B cell (primary cell): ENCODE measurements around the gene CYP2W1. TPM values are rescaled to one million over a fixed set of nuclear protein-coding genes. Genes with fewer than 3 reads are reported as not detected.

Experiments used
- ATAC-seq: fragments of 200-7000 bp; cut with Tn5 transposase; one replicate; pipeline ENCODE4 v1.10.0; 2021; ENCODE audit warnings: low read depth, mild to moderate bottlenecking, moderate number of reproducible peaks, moderate library complexity
- CTCF ChIA-PET: fragments of 350-600 bp; sonication (Branson Sonifier 250); formaldehyde crosslinking; loops from one replicate; lab custom pipeline; 2021; ENCODE audit warnings: antibody characterized with exemption, inconsistent platforms; lab: Charles Lee
- POLR2A ChIA-PET: fragments of 350-600 bp; sonication (Branson Sonifier 250); formaldehyde crosslinking; loops from one replicate; lab custom pipeline; 2021; ENCODE audit warnings: antibody characterized with exemption; lab: Charles Lee
- DNase-seq: peaks from one replicate; pipeline ENCODE4 v3.0.0; 2013
- H2AFZ ChIP-seq: 2 replicates; pipeline ENCODE4 v1.6.1; 2012; ENCODE audit warnings: mild to moderate bottlenecking, low read depth, low read length; ENCODE audit not compliant: insufficient read depth, poor library complexity, severe bottlenecking
- H3K27ac ChIP-seq, 2 donors: 1 replicate in 1 of 2; 2 replicates in 1 of 2; pipeline ENCODE4 v1.5.1; 2012 to 2013; ENCODE audit warnings: low read length in 2 of 2, mild to moderate bottlenecking in 2 of 2, moderate library complexity in 1 of 2
- H3K27me3 ChIP-seq, 4 experiments: fragments of 200-600 bp in 1 of 4; sonication (generic) in 1 of 4; replicated peaks in 1 of 4; 1 replicate in 2 of 4; 2 replicates in 2 of 4; pipeline versions ENCODE4 v1.6.1 to v1.7.0; 2013 to 2016; ENCODE audit warnings: low read length in 3 of 4, mild to moderate bottlenecking in 2 of 4, mixed read lengths in 1 of 4, moderate library complexity in 1 of 4; ENCODE audit not compliant: insufficient read depth in 4 of 4, control insufficient read depth in 3 of 4; ENCODE audit errors: control extremely low read depth in 1 of 4
- H3K36me3 ChIP-seq, 2 experiments: replicated peaks in 1 of 2; 1 replicate in 1 of 2; 2 replicates in 1 of 2; pipeline versions ENCODE4 v1.6.1 to v1.7.1; 2013; ENCODE audit warnings: low read length in 1 of 2; ENCODE audit not compliant: insufficient read depth in 2 of 2, control insufficient read depth in 1 of 2; ENCODE audit errors: control extremely low read depth in 1 of 2, extremely low read depth in 1 of 2
- H3K4me1 ChIP-seq, 2 donors: fragments of 200-600 bp in 1 of 2; sonication (generic) in 1 of 2; 1 replicate in 1 of 2; 2 replicates in 1 of 2; pipeline versions ENCODE4 v1.5.1 to v1.6.1; 2013 to 2017; ENCODE audit warnings: low read length in 2 of 2; ENCODE audit not compliant: control insufficient read depth in 2 of 2, insufficient read depth in 2 of 2
- H3K4me2 ChIP-seq: replicated peaks from 2 replicates; pipeline ENCODE3; 2012; ENCODE audit warnings: mild to moderate bottlenecking, low read depth, low read length; ENCODE audit not compliant: poor library complexity, severe bottlenecking
- H3K4me3 ChIP-seq, 5 experiments: fragments of 200-600 bp in 1 of 5; sonication (generic) in 1 of 5; 1 replicate in 3 of 5; 2 replicates in 2 of 5; pipeline versions ENCODE4 v1.5.1 to v1.7.0; 2011 to 2016; ENCODE audit warnings: low read length in 4 of 5, mild to moderate bottlenecking in 4 of 5, low read depth in 2 of 5, control low read depth in 1 of 5, moderate library complexity in 1 of 5; ENCODE audit not compliant: insufficient read depth in 1 of 5; ENCODE audit errors: control extremely low read depth in 1 of 5, extremely low read depth in 1 of 5
- H3K79me2 ChIP-seq: fragments of 200-600 bp; sonication (generic); one replicate; pipeline ENCODE4 v1.6.0; 2016; ENCODE audit warnings: low read length; ENCODE audit not compliant: control insufficient read depth, insufficient read depth
- H3K9ac ChIP-seq: fragments of 200-600 bp; sonication (generic); 2 replicates; pipeline ENCODE4 v1.6.1; 2017; ENCODE audit warnings: mild to moderate bottlenecking, low read length, moderate library complexity
- H3K9me3 ChIP-seq, 3 donors: one replicate each; pipeline versions ENCODE4 v1.6.1 to v1.7.1; 2013; ENCODE audit warnings: low read length in 2 of 3; ENCODE audit not compliant: control insufficient read depth in 2 of 3, insufficient read depth in 1 of 3; ENCODE audit errors: control extremely low read depth in 1 of 3
- H4K20me1 ChIP-seq: 2 replicates; pipeline ENCODE4 v1.6.0; 2012; ENCODE audit warnings: mild to moderate bottlenecking, low read length; ENCODE audit not compliant: insufficient read depth, control insufficient read depth, poor library complexity, severe bottlenecking
- H3K27ac Mint-ChIP-seq: one replicate; pipeline ENCODE4 v1.8.0; 2021; ENCODE audit warnings: mixed read lengths
- H3K27me3 Mint-ChIP-seq: one replicate; pipeline ENCODE4 v1.8.0; 2021; ENCODE audit warnings: mixed read lengths
- H3K4me1 Mint-ChIP-seq: one replicate; pipeline ENCODE4 v1.8.0; 2021; ENCODE audit warnings: mixed read lengths
- H3K4me3 Mint-ChIP-seq: one replicate; pipeline ENCODE4 v1.8.0; 2021; ENCODE audit warnings: mixed read lengths
- H3K9me3 Mint-ChIP-seq: one replicate; pipeline ENCODE4 v1.8.0; 2022; ENCODE audit warnings: mixed read lengths; ENCODE audit not compliant: insufficient read depth
- CTCF ChIP-seq: fragments of 200-600 bp; IDR thresholded peaks from one replicate; pipeline ENCODE4 v1.8.0; 2022; ENCODE audit warnings: antibody characterized with exemption, mild to moderate bottlenecking
- EZH2 ChIP-seq: IDR thresholded peaks from 2 replicates; pipeline ENCODE4 v1.6.1; 2012; ENCODE audit warnings: borderline replicate concordance, low read depth, mild to moderate bottlenecking, moderate library complexity, low read length; ENCODE audit not compliant: insufficient read depth, poor library complexity, severe bottlenecking
- WGBS: methylation state at CpG from one replicate; pipeline ENCODE4 v1.1.5; 2013; ENCODE audit warnings: missing lambda C conversion rate; ENCODE audit not compliant: insufficient coverage; 5-methylcytosine and 5-hydroxymethylcytosine counted together
- intact Hi-C: fragments of 100-400 bp; cut with micrococcal nuclease; formaldehyde crosslinking; loops from one replicate; pipeline ENCODE4 v1.10.0; 2022
- polyA plus RNA-seq: library from polyadenylated mRNA; depleted of rRNA; stranded (reverse); fragments of >200 nt; gene quantifications from 2 replicates; pipeline ENCODE4 v1.2.3, GENCODE V29; 2012
- total RNA-seq, 2 donors: library from RNA; stranded (reverse); fragments of 120-200 nt in 1 of 2; gene quantifications; 1 replicate in 1 of 2; 2 replicates in 1 of 2; pipeline versions ENCODE4 v1.2.3 to v1.2.4, GENCODE V29; 2013 to 2022

CYP2W1 gene
- total and polyA plus RNA-seq, 2 donors (not counting 1 experiment from before 2014, with no cell fraction given), result not detected

GRCh38 chr7:976901-977325 is 6.1 kb upstream of the CYP2W1 start:
- Histone ChIP-seq H3K79me2 (peaks cover 30% of the 10 kb centered on the region), H2AFZ (no peak overlapping the region), H3K4me3 (no peak overlapping the region), H4K20me1 (peaks cover 34% of the 10 kb centered on the region), H3K36me3 (peaks cover 4 to 17% of the 10 kb centered on the region in 2 experiments), H3K4me2 (no peak overlapping the region), H3K27me3 (peaks cover 0 to 3% (median 0%) of the 10 kb centered on the region in 4 experiments), H3K9me3 (peaks cover 0 to 11% (median 0%) of the 10 kb centered on the region in 3 donors), H3K9ac (no peak overlapping the region), H3K27ac (no peak overlapping the region), H3K4me1 (peaks cover 16 to 22% of the 10 kb centered on the region in 2 donors)
- ChIA-PET POLR2A (no interaction called here), CTCF (interaction anchor here (0.9 to 1.4 kb wide), 3 partner anchors 16 to 109 kb away, joined by 3 to 5 read pairs (median 3); partner anchors contain the start of gene GPR146)
- 90% methylated on average over 16 of the region's 19 CpGs for WGBS
- no peaks in the 10 kb centered on the region for H3K9me3 Mint-ChIP-seq
- H3K4me3 Mint-ChIP-seq, result no peak overlapping the region
- no peak overlapping the region for H3K27ac Mint-ChIP-seq
- intact Hi-C loops, result loop anchor here (5.0 to 10.0 kb wide), 2 partner anchors 160 to 192 kb away; a partner anchor contains a TSS
- no peaks in the 10 kb centered on the region for H3K27me3 Mint-ChIP-seq
- DNase-seq, result no peak
- H3K4me1 Mint-ChIP-seq, result peaks cover 18% of the 10 kb centered on the region
- no peak for ATAC-seq
- TF ChIP-seq CTCF (no peak), EZH2 (no peak)

- Histone ChIP-seq H4K20me1 (peaks cover 29% of the 10 kb centered on the region), H2AFZ (no peak overlapping the region), H3K4me1 (peaks cover 16 to 22% of the 10 kb centered on the region in 2 donors), H3K4me2 (no peak overlapping the region), H3K79me2 (peaks cover 24% of the 10 kb centered on the region), H3K4me3 (no peak overlapping the region), H3K27me3 (peaks cover 0 to 3% (median 0%) of the 10 kb centered on the region in 4 experiments), H3K27ac (no peak overlapping the region), H3K9me3 (peaks cover 0 to 11% (median 0%) of the 10 kb centered on the region in 3 donors), H3K36me3 (peaks cover 4 to 11% of the 10 kb centered on the region in 2 experiments), H3K9ac (no peak overlapping the region)
- intact Hi-C loops, result loop anchor here (5.0 to 10.0 kb wide), 2 partner anchors 160 to 193 kb away; a partner anchor contains a TSS
- POLR2A ChIA-PET, result no interaction called here
- CTCF ChIA-PET, result interaction anchor here (0.9 to 1.9 kb wide), 4 partner anchors 16 to 109 kb away, joined by 3 to 15 read pairs (median 4); partner anchors contain the start of gene GPR146
- Mint-ChIP-seq H3K4me1 (peaks cover 15% of the 10 kb centered on the region), H3K27me3 (no peaks in the 10 kb centered on the region), H3K4me3 (no peak overlapping the region), H3K27ac (no peak overlapping the region), H3K9me3 (no peaks in the 10 kb centered on the region)
- no peak for ATAC-seq
- no peak for TF ChIP-seq CTCF
- TF ChIP-seq EZH2, result no peak
- 83% methylated on average over 19 of the region's 19 CpGs for WGBS
- no peak for DNase-seq
Measured at GRCh38 chr7:977326-978048, 5.5 kb upstream of the CYP2W1 start.
